NB4 (cell line): ENCODE data around the gene TAF9.
A peak's percentile ranks its signal among the peaks of the same experiment; 100 is the strongest.

Source experiments
- DNase-seq: peaks from one replicate; pipeline ENCODE4 v3.0.0; 2010; ENCODE audit warnings: low read depth
- H3K4me3 ChIP-seq: one replicate; pipeline ENCODE4 v1.5.1; 2011; ENCODE audit warnings: mild to moderate bottlenecking, low read depth, low read length, moderate library complexity
- CTCF ChIP-seq: IDR thresholded peaks from one replicate; pipeline ENCODE4 v1.5.1; 2012; ENCODE audit warnings: low read depth, low read length
- MAX ChIP-seq: IDR thresholded peaks from 2 replicates; pipeline ENCODE4 v1.6.1; 2011; ENCODE audit warnings: low read depth, low read length
- MYC ChIP-seq: IDR thresholded peaks from 2 replicates; pipeline ENCODE4 v1.6.1; 2011; ENCODE audit warnings: low read depth, low read length
- POLR2A ChIP-seq: IDR thresholded peaks from 2 replicates; pipeline ENCODE4 v1.6.1; 2011; ENCODE audit warnings: mild to moderate bottlenecking; ENCODE audit not compliant: insufficient read length; ENCODE audit errors: extremely low read depth

Gene TAF9

GRCh38 chr5:69331528-69332445, 37.5 kb downstream of the TAF9 start:
- TF ChIP-seq MYC (no peak), MAX (no peak), POLR2A (no peak), CTCF (no peak)
- peak overlapping the region; percentile 84 for H3K4me3 ChIP-seq
- peak; percentile 66 for DNase-seq

GRCh38 chr5:69329905-69330489, 39.3 kb downstream of the TAF9 start:
- H3K4me3 ChIP-seq = no peak overlapping the region
- no peak for DNase-seq
- TF ChIP-seq MAX (no peak), POLR2A (no peak), CTCF (no peak), MYC (no peak)

GRCh38 chr5:69326365-69326764, 43.0 kb downstream of the TAF9 start:
- TF ChIP-seq MYC = no peak
- no peak for TF ChIP-seq POLR2A
- TF ChIP-seq MAX = no peak
- TF ChIP-seq CTCF = no peak
- DNase-seq = no peak
- H3K4me3 ChIP-seq = no peak overlapping the region

- no peak for TF ChIP-seq CTCF
- no peak for TF ChIP-seq MAX
- TF ChIP-seq MYC = no peak
- no peak for TF ChIP-seq POLR2A
- DNase-seq = peak; percentile 37
- H3K4me3 ChIP-seq = no peak overlapping the region
Measured at GRCh38 chr5:69317391-69317790, 51.9 kb downstream of the TAF9 start.

GRCh38 chr5:69315972-69316371, 53.3 kb downstream of the TAF9 start:
- H3K4me3 ChIP-seq = no peak overlapping the region

More at GRCh38 chr5:69315972-69316371, 53.3 kb downstream of the TAF9 start:
- DNase-seq = no peak
- TF ChIP-seq CTCF (no peak), MYC (no peak), POLR2A (no peak), MAX (no peak)
